Measurements from ENCODE around the gene NTNG1. TPM values are rescaled to one million over a fixed set of nuclear protein-coding genes. Genes with fewer than 3 reads are reported as not detected.

The NTNG1 gene
- polyA plus RNA-seq, 3 donors = 32.5 to 43.1 (median 33.7) TPM

- DNase-seq (ENCODE audit: low read depth in 3 of 3, low spot score in 2 of 3) = no peak
Observed at GRCh38 chr1:107487506-107487905, 346.7 kb downstream of the NTNG1 start.

GRCh38 chr1:107491582-107491981 lies 350.7 kb downstream of the NTNG1 start:
- no peak for DNase-seq (ENCODE audit: low read depth in 3 of 3, low spot score in 2 of 3)

GRCh38 chr1:107493111-107493716 lies 352.4 kb downstream of the NTNG1 start:
- no peak for DNase-seq (ENCODE audit: low read depth in 3 of 3, low spot score in 2 of 3)

- no peak for DNase-seq (ENCODE audit: low read depth in 3 of 3, low spot score in 2 of 3)
Observed at GRCh38 chr1:107494061-107494460, 353.2 kb downstream of the NTNG1 start.

GRCh38 chr1:107496002-107496401 lies 355.2 kb downstream of the NTNG1 start:
- DNase-seq (ENCODE audit: low read depth in 3 of 3, low spot score in 2 of 3) = no peak

- DNase-seq (ENCODE audit: low read depth in 3 of 3, low spot score in 2 of 3) = no peak
Observed at GRCh38 chr1:107499139-107499744, 358.4 kb downstream of the NTNG1 start.

- DNase-seq (ENCODE audit: low read depth in 3 of 3, low spot score in 2 of 3) = no peak
Observed at GRCh38 chr1:107501081-107501605, 360.3 kb downstream of the NTNG1 start.

- DNase-seq (ENCODE audit: low read depth in 3 of 3, low spot score in 2 of 3) = no peak
Observed at GRCh38 chr1:107510347-107510746, 369.5 kb downstream of the NTNG1 start.

- DNase-seq (ENCODE audit: low read depth in 3 of 3, low spot score in 2 of 3) = no peak
Observed at GRCh38 chr1:107512836-107513235, 372.0 kb downstream of the NTNG1 start.

- DNase-seq (ENCODE audit: low read depth in 3 of 3, low spot score in 2 of 3) = no peak
Observed at GRCh38 chr1:107514841-107515240, 374.0 kb downstream of the NTNG1 start.

GRCh38 chr1:107515702-107516101 lies 374.9 kb downstream of the NTNG1 start:
- DNase-seq (ENCODE audit: low read depth in 3 of 3, low spot score in 2 of 3) = no peak

- no peak for DNase-seq (ENCODE audit: low read depth in 3 of 3, low spot score in 2 of 3)
Observed at GRCh38 chr1:107523061-107523460, 382.2 kb downstream of the NTNG1 start.

GRCh38 chr1:107523736-107524135 lies 382.9 kb downstream of the NTNG1 start:
- no peak for DNase-seq (ENCODE audit: low read depth in 3 of 3, low spot score in 2 of 3)

- no peak for DNase-seq (ENCODE audit: low read depth in 3 of 3, low spot score in 2 of 3)
Observed at GRCh38 chr1:107524301-107524700, 383.5 kb downstream of the NTNG1 start.

- DNase-seq (ENCODE audit: low read depth in 3 of 3, low spot score in 2 of 3) = no peak
Observed at GRCh38 chr1:107525145-107525544, 384.3 kb downstream of the NTNG1 start.

GRCh38 chr1:107525961-107526360 lies 385.1 kb downstream of the NTNG1 start:
- DNase-seq (ENCODE audit: low read depth in 3 of 3, low spot score in 2 of 3) = no peak

- DNase-seq (ENCODE audit: low read depth in 3 of 3, low spot score in 2 of 3) = no peak
Observed at GRCh38 chr1:107526524-107527198, 385.8 kb downstream of the NTNG1 start.

- DNase-seq (ENCODE audit: low read depth in 3 of 3, low spot score in 2 of 3) = peak in 2 of 3 donors; percentile 15 to 17
Observed at GRCh38 chr1:107529511-107530149, 388.8 kb downstream of the NTNG1 start.

- no peak for DNase-seq (ENCODE audit: low read depth in 3 of 3, low spot score in 2 of 3)
Observed at GRCh38 chr1:107530543-107530942, 389.7 kb downstream of the NTNG1 start.

- DNase-seq (ENCODE audit: low read depth in 3 of 3, low spot score in 2 of 3) = no peak
Observed at GRCh38 chr1:107531065-107531908, 390.4 kb downstream of the NTNG1 start.
